Non-pigmented ciliary epithelial cell (primary cell): ENCODE data around the gene CLEC1B.
"Not testable (repeated sequence)": the region's sequence is repeated elsewhere in the genome, so short reads cannot be mapped to it uniquely, and the experiment has no call there.

Experiments used
- DNase-seq: peaks from one replicate; pipeline ENCODE4 v3.0.0-alpha.2; 2010; ENCODE audit warnings: low read depth

Gene CLEC1B

GRCh38 chr12:9999016-9999415 is at the start of gene CLEC1B:
CLEC1B (minus strand) TSS chr12:9999121; CDS start chr12:9999100, 21 bp downstream.
- DNase-seq: no peak

GRCh38 chr12:10048526-10048925 is 49.6 kb upstream of the CLEC1B start:
- no peak for DNase-seq

- no peak for DNase-seq
Measured at GRCh38 chr12:10042167-10042566, 43.2 kb upstream of the CLEC1B start.

GRCh38 chr12:10033783-10034545 is 35.0 kb upstream of the CLEC1B start:
- no peak for DNase-seq

- peak; percentile 60 for DNase-seq
Measured at GRCh38 chr12:10031771-10032175, 32.9 kb upstream of the CLEC1B start.

GRCh38 chr12:10031321-10031720 is 32.4 kb upstream of the CLEC1B start:
- no peak for DNase-seq

GRCh38 chr12:10030446-10030845 is 31.5 kb upstream of the CLEC1B start, which contains the start of gene CLEC9A:
CLEC9A (plus strand) TSS chr12:10030682; CDS start chr12:10052688, 22,006 bp downstream.
- no peak for DNase-seq

GRCh38 chr12:10027721-10028120 is 28.8 kb upstream of the CLEC1B start:
- DNase-seq: no peak

GRCh38 chr12:10027311-10027710 is 28.4 kb upstream of the CLEC1B start:
- DNase-seq: no peak

GRCh38 chr12:10026666-10027065 is 27.7 kb upstream of the CLEC1B start:
- DNase-seq: not testable (repeated sequence)

- DNase-seq: no peak
Measured at GRCh38 chr12:10025236-10025635, 26.3 kb upstream of the CLEC1B start.

- DNase-seq: no peak
Measured at GRCh38 chr12:10021342-10021741, 22.4 kb upstream of the CLEC1B start.

GRCh38 chr12:10018386-10018785 is 19.5 kb upstream of the CLEC1B start:
- no peak for DNase-seq

- DNase-seq: no peak
Measured at GRCh38 chr12:10016881-10017280, 18.0 kb upstream of the CLEC1B start.

- no peak for DNase-seq
Measured at GRCh38 chr12:10015450-10015849, 16.5 kb upstream of the CLEC1B start.

- no peak for DNase-seq
Measured at GRCh38 chr12:10012630-10013330, 13.9 kb upstream of the CLEC1B start.

GRCh38 chr12:10001171-10001776 is 2.4 kb upstream of the CLEC1B start:
- no peak for DNase-seq

- no peak for DNase-seq
Measured at GRCh38 chr12:9992296-9992695, 6.6 kb downstream of the CLEC1B start.

GRCh38 chr12:9991876-9992275 is 7.0 kb downstream of the CLEC1B start:
- no peak for DNase-seq

GRCh38 chr12:9980126-9980525 is 18.8 kb downstream of the CLEC1B start:
- no peak for DNase-seq

- no peak for DNase-seq
Measured at GRCh38 chr12:9977916-9978315, 21.0 kb downstream of the CLEC1B start.

- DNase-seq: not testable (repeated sequence)
Measured at GRCh38 chr12:9976626-9977025, 22.3 kb downstream of the CLEC1B start.

GRCh38 chr12:9975614-9976013 is 23.3 kb downstream of the CLEC1B start:
- DNase-seq: no peak
